GM12878 (cell line): ENCODE data around the gene KLHL25. TPM values are rescaled to one million over a fixed set of nuclear protein-coding genes. Genes with fewer than 3 reads are reported as not detected.

Experiments used
- ATAC-seq: fragments of 200-7000 bp; cut with Tn5 transposase; 3 replicates; pipeline ENCODE4 v1.9.1; 2020; ENCODE audit warnings: mild to moderate bottlenecking, moderate library complexity
- BruUV-seq: library from RNA; stranded (reverse); fragments of 400-500 nt; replicated peaks from 2 replicates; lab custom pipeline; 2021; lab: Mats Ljungman, UMichigan
- CTCF ChIA-PET: fragments of 300-600 bp; sonication (Branson Sonifier 250); formaldehyde crosslinking; extraction: SDS; loops from one replicate; lab custom pipeline; 2021; ENCODE audit warnings: inconsistent platforms; lab: Yijun Ruan, JAX
- POLR2A ChIA-PET: fragments of 350-600 bp; formaldehyde crosslinking; extraction: SDS; loops from one replicate; lab custom pipeline; 2021; ENCODE audit warnings: inconsistent platforms; lab: Charles Lee
- RAD21 ChIA-PET: fragments of 300-600 bp; sonication (Branson Sonifier 250); formaldehyde crosslinking; loops from one replicate; lab custom pipeline; 2023; ENCODE audit warnings: antibody characterized with exemption; ENCODE audit not compliant: unreplicated experiment; lab: Charles Lee
- SMC1A ChIA-PET: fragments of 300-600 bp; sonication (Branson Sonifier 250); formaldehyde crosslinking; loops from one replicate; lab custom pipeline; 2023; ENCODE audit not compliant: unreplicated experiment, uncharacterized antibody; lab: Charles Lee
- DNase-seq: peaks from one replicate; pipeline ENCODE4 v3.0.0-alpha.2; 2011; ENCODE audit warnings: low read depth, low spot score
- FAIRE-seq: peaks from 3 replicates; lab custom pipeline; 2011; peaks lifted over from hg19 to GRCh38; lab: Jason Lieb, UNC
- H2AFZ ChIP-seq: 2 replicates; pipeline ENCODE4 v1.6.0; 2011; ENCODE audit warnings: low read depth, low read length, control low read depth; ENCODE audit not compliant: control insufficient read depth
- H3K27ac ChIP-seq: 2 replicates; pipeline ENCODE4 v1.5.1; 2011; ENCODE audit warnings: control low read depth; ENCODE audit not compliant: control insufficient read depth, insufficient read depth
- H3K27me3 ChIP-seq, 2 experiments: replicated peaks in 1 of 2; 2 replicates each; pipeline versions ENCODE4 v1.6.0 to v1.6.1; 2011; ENCODE audit warnings: low read length in 1 of 2; ENCODE audit not compliant: control insufficient read depth in 2 of 2, insufficient read depth in 2 of 2
- H3K36me3 ChIP-seq, 2 experiments: 2 replicates each; pipeline ENCODE4 v1.5.1; 2011; ENCODE audit warnings: low read length in 1 of 2; ENCODE audit not compliant: control insufficient read depth in 2 of 2, insufficient read depth in 2 of 2
- H3K4me1 ChIP-seq: 2 replicates; pipeline ENCODE4 v1.6.1; 2011; ENCODE audit warnings: mild to moderate bottlenecking, low read length, moderate library complexity, mixed read lengths; ENCODE audit not compliant: control insufficient read depth, insufficient read depth
- H3K4me2 ChIP-seq: 2 replicates; pipeline ENCODE4 v1.6.0; 2011; ENCODE audit warnings: control low read depth; ENCODE audit not compliant: control insufficient read depth, insufficient read depth
- H3K4me3 ChIP-seq: fragments of 200-600 bp; sonication (generic); 2 replicates; pipeline ENCODE4 v1.5.1; 2016
- H3K79me2 ChIP-seq: 2 replicates; pipeline ENCODE4 v1.6.0; 2011; ENCODE audit warnings: low read length; ENCODE audit not compliant: control insufficient read depth, insufficient read depth
- H3K9ac ChIP-seq: 2 replicates; pipeline ENCODE4 v1.8.0; 2011; ENCODE audit warnings: low read length, control low read depth, mixed read lengths; ENCODE audit not compliant: control insufficient read depth, insufficient read depth
- H3K9me3 ChIP-seq: replicated peaks from 3 replicates; pipeline ENCODE4 v1.5.1; 2011; ENCODE audit warnings: mild to moderate bottlenecking, low read length; ENCODE audit not compliant: control insufficient read depth, insufficient read depth
- H4K20me1 ChIP-seq: 2 replicates; pipeline ENCODE4 v1.6.0; 2011; ENCODE audit not compliant: control insufficient read depth, insufficient read depth
- ATF2 ChIP-seq: IDR thresholded peaks from 2 replicates; pipeline ENCODE4 v1.6.1; 2012; ENCODE audit warnings: low read length, inconsistent platforms
- BCLAF1 ChIP-seq: fragments of 450-650 bp; IDR thresholded peaks from 2 replicates; pipeline ENCODE4 v1.6.1; 2017; ENCODE audit warnings: antibody characterized with exemption, mild to moderate bottlenecking, moderate library complexity
- CREM ChIP-seq: IDR thresholded peaks from 2 replicates; pipeline ENCODE4 v1.6.1; 2014; ENCODE audit warnings: antibody characterized with exemption, low read depth
- EED ChIP-seq: sonication (generic); IDR thresholded peaks from 2 replicates; pipeline ENCODE4 v1.6.1; 2016; ENCODE audit warnings: antibody characterized with exemption, low read depth
- GATAD2B ChIP-seq: fragments of 450-650 bp; conservative IDR thresholded peaks from 2 replicates; pipeline ENCODE4 v1.6.1; 2017; ENCODE audit warnings: low read depth, mild to moderate bottlenecking, moderate library complexity
- WGBS: methylation state at CpG from one replicate; pipeline ENCODE4 v1.1.6; 2016; ENCODE audit warnings: low lambda C conversion rate; ENCODE audit not compliant: insufficient replicate concordance, insufficient coverage; ENCODE audit errors: missing lambda C conversion rate; 5-methylcytosine and 5-hydroxymethylcytosine counted together
- in situ Hi-C: fragments of 300-500 bp; cut with MboI; formaldehyde crosslinking; loops from 9 replicates; pipeline ENCODE4 v1.14.3; 2018; ENCODE audit warnings: mixed read lengths
- intact Hi-C: fragments of 100-400 bp; cut with micrococcal nuclease; formaldehyde crosslinking; loops from one replicate; pipeline ENCODE4 v1.14.2; 2022; ENCODE audit not compliant: unreplicated experiment
- polyA plus RNA-seq, 11 experiments: library from polyadenylated mRNA; depleted of rRNA in 4 of 11; unstranded in 6 of 11; stranded (reverse) in 5 of 11; fragments of >200 nt; fragmentation: Nextera tagmentation in 4 of 11; fragmentation: Illumina TruSeq in 1 of 11; extraction: Ambion mirVana in 4 of 11; extraction: Trizol in 1 of 11; gene quantifications; 1 replicate in 1 of 11; 2 replicates in 10 of 11; pipeline versions ENCODE4 v1.2.1 to v1.2.3, GENCODE V29; 2011 to 2016; ENCODE audit warnings: inconsistent platforms in 2 of 11, missing spikeins in 2 of 11, low read depth in 1 of 11
- total RNA-seq, 4 experiments: library from RNA; depleted of rRNA in 3 of 4; stranded (reverse); fragments of >200 nt in 3 of 4; fragmentation: Illumina TruSeq in 1 of 4; extraction: Trizol in 1 of 4; gene quantifications; 2 replicates each; pipeline versions ENCODE4 v1.2.1 to v1.2.3, GENCODE V29; 2013 to 2021

KLHL25 gene
- total and polyA plus RNA-seq, 10 of the 15 experiments (the other 5 are each of a cell fraction or from before 2014, with no cell fraction given): 0.04 to 3.0 (median 2.1) TPM; not detected in 1

GRCh38 chr15:85793641-85794597, 806 bp downstream of the KLHL25 start:
- 4% methylated on average over 55 of the region's 56 CpGs for WGBS
- FAIRE-seq: no peak
- TSS peak; percentile 61 for BruUV-seq

DNA sequence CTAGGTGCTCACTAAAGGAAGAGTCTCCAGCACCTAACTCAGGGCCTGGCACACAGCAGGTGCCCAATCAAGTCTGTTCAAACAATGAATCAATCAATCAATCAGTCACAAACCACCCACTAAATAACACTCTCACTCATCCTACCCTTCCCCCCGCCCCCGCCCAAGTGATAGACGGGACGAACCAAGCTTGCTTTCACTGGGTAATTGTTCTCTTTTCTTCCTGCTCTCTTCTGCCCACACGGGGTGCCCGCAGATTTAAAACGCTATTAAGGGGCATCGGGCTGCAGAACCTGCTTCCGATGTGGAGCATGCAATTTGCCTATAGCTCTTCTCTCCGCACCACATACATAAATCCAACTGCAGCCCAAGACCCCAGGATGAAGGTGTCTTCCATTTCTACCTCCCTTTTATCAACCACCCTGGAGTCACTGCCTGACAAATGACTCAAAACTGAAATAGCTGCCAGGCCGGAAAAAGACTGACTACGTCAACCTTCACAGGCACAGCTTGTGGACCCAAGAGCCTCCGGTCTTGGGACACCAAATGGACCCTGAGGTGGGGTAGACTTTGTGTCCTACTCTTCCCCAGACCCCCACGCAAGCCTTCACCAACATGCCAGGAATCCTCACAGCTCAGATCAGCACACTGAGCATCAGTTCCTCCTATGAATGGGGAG, 1.7 kb downstream of the KLHL25 start:
- FAIRE-seq: no peak
- SMC1A ChIA-PET: no interaction called here
- H3K4me3 ChIP-seq: peak overlapping the region; percentile 66
- no peaks in the 10 kb centered on the region for H3K36me3 ChIP-seq
- DNase-seq: no peak
- H3K27ac ChIP-seq: no peak overlapping the region
- POLR2A ChIA-PET: no interaction called here
- RAD21 ChIA-PET: no interaction called here
- no peak overlapping the region for H2AFZ ChIP-seq
- peaks cover 5% of the 10 kb centered on the region; the same call in 1 of the 2 replicates for H4K20me1 ChIP-seq
- no peaks in the 10 kb centered on the region for H3K9me3 ChIP-seq
- 84% methylated on average over 14 of the region's 14 CpGs for WGBS
- peaks cover 5% of the 10 kb centered on the region for H3K79me2 ChIP-seq
- BruUV-seq: no TSS peak
- intact Hi-C loops (loop anchor here (5.0 kb wide), 1 partner anchor 46 kb away; no protein-coding TSS in a partner anchor), in situ Hi-C loops (no loop called here)
- CTCF ChIA-PET: no interaction called here
- H3K4me1 ChIP-seq: peaks cover 14% of the 10 kb centered on the region
- H3K4me2 ChIP-seq: peak overlapping the region; percentile 100
- peak overlapping the region; percentile 75; the same call in 1 of the 2 replicates for H3K9ac ChIP-seq
- ATAC-seq: no peak
- no peaks in the 10 kb centered on the region for H3K27me3 ChIP-seq
- TF ChIP-seq EED: no peak
- no peak for TF ChIP-seq BCLAF1
- TF ChIP-seq ATF2: no peak

More at GRCh38 chr15:85793641-85794597, 806 bp downstream of the KLHL25 start:
- H3K27ac ChIP-seq: no peak overlapping the region
- H3K4me3 ChIP-seq: peak overlapping the region; percentile 66
- ATAC-seq (peak; percentile 68), DNase-seq (no peak)
- peaks cover 5% of the 10 kb centered on the region for H3K79me2 ChIP-seq
- no peaks in the 10 kb centered on the region for H3K27me3 ChIP-seq
- peak overlapping the region; percentile 75 for H3K9ac ChIP-seq
- ChIA-PET CTCF (interaction anchor here (0.5 kb wide), 1 partner anchor 94 kb away, joined by 4 read pairs; no protein-coding TSS in a partner anchor), SMC1A (no interaction called here), POLR2A (interaction anchor here (0.5 kb wide), 1 partner anchor 59 kb away, joined by 3 read pairs; no protein-coding TSS in a partner anchor), RAD21 (no interaction called here)
- intact Hi-C loops (loop anchor here (5.0 kb wide), 1 partner anchor 47 kb away; no protein-coding TSS in a partner anchor), in situ Hi-C loops (no loop called here)
- peak overlapping the region; percentile 74 for H2AFZ ChIP-seq
- TF ChIP-seq CREM (no peak), GATAD2B (0 out of 2 replicates have a peak, but pooled peaks have one; percentile 45)
- peaks cover 5% of the 10 kb centered on the region; the same call in 1 of the 2 replicates for H4K20me1 ChIP-seq
- peak overlapping the region; percentile 100 for H3K4me2 ChIP-seq
- H3K9me3 ChIP-seq: no peaks in the 10 kb centered on the region
- no peaks in the 10 kb centered on the region for H3K36me3 ChIP-seq
- H3K4me1 ChIP-seq: peaks cover 14% of the 10 kb centered on the region
